Coronary artery (tissue), 2 donors: ENCODE data around the gene ITPKC.

ENCODE experiments used
- DNase-seq: peaks from one replicate; pipeline ENCODE4 v3.0.0-alpha.2; 2017; ENCODE audit warnings: low spot score
- H3K27ac ChIP-seq, 2 donors: fragments of 200-600 bp; sonication (generic); one replicate each; pipeline ENCODE4 v1.5.1; 2016 to 2019
- H3K4me3 ChIP-seq: fragments of 200-600 bp; sonication (generic); 2 replicates; pipeline ENCODE4 v1.5.1; 2016; ENCODE audit warnings: mild to moderate bottlenecking, moderate library complexity
- TF ChIP-seq, protein P1 (sequence below): fragments of 200-600 bp; sonication (generic); IDR thresholded peaks from one replicate; pipeline ENCODE4 v1.5.1; 2019; ENCODE audit warnings: antibody characterized with exemption

The ITPKC gene

DNA sequence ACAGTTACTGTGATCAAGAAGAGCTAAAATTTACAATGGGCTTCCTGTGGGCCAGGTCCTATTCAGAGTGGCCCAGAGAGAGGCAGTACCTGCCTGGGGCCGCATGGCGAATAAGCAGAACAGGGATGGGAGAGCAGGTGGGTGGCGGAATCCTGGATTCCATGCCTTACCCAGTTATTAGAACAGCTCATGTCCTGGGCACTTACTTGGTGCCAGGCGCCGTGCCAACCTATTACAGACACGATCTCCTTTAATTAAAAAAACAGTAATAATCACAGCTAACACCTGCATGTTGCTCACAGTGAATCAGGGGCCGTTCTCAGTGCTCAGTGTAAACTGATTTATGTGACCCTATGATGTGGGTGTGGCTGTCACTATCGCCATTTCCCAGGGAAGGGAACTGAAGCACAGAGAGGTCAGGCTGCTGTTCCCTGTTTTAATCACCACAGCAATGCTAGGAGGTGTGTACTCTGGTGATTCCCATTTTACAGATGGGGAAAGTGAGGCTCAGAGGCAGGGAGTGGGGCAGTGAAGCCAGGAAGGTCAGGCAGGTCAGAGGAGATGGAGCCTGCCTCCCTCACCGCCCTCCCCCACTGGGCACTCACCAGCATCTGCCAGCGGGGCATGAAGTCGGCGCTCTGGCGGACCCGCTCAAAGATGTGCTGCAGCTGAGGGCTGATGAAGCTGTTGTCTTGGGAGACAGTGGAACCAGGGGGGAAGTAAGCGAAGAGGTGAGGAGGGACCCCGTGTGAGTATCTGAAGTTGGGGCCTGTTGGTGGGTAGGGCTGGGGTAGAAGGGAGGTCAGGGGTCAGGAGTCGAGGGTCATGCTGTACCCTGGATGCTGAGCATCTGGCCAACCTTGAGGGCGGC, 12.2 kb upstream of the ITPKC start:
- TF ChIP-seq, protein P1, sequence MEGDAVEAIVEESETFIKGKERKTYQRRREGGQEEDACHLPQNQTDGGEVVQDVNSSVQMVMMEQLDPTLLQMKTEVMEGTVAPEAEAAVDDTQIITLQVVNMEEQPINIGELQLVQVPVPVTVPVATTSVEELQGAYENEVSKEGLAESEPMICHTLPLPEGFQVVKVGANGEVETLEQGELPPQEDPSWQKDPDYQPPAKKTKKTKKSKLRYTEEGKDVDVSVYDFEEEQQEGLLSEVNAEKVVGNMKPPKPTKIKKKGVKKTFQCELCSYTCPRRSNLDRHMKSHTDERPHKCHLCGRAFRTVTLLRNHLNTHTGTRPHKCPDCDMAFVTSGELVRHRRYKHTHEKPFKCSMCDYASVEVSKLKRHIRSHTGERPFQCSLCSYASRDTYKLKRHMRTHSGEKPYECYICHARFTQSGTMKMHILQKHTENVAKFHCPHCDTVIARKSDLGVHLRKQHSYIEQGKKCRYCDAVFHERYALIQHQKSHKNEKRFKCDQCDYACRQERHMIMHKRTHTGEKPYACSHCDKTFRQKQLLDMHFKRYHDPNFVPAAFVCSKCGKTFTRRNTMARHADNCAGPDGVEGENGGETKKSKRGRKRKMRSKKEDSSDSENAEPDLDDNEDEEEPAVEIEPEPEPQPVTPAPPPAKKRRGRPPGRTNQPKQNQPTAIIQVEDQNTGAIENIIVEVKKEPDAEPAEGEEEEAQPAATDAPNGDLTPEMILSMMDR = no peak
- no peak overlapping the region for H3K27ac ChIP-seq
- no peak overlapping the region for H3K4me3 ChIP-seq
- no peak for DNase-seq

GRCh38 chr19:40705362-40705651, 11.6 kb upstream of the ITPKC start:
- no peak for DNase-seq
- no peak overlapping the region for H3K27ac ChIP-seq
- TF ChIP-seq, protein P1 = no peak
- no peak overlapping the region for H3K4me3 ChIP-seq

DNA sequence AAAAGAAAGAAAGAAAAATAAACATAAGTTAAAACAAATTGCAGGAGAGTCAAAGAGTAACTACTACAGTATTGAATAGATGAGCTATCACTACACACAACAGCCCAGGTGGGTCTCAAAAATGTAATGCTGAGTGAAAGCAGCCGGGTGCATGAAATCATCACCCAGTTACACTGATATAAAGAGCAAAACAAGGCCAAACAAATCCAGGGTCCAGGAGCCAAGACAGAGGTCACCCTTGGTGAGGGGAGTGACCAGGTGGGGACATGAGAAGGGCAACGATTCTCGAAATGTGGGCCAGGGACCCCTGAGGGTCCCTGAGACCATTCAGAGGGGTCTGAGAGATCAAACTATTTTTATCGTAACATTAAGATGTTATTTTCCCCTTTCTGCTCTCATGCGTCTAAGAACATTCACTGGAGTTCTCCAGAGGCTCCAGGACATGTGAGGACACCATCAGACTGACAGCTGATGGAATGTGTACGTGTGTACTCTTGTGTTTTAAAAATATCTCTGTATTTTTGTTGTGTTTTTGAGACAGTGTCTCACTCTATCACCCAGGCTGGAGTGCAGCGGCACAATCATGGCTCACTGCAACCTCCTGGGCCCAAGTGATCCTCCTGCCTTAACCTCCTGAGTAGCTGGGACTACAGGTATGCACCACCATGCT, 10.8 kb upstream of the ITPKC start:
- Histone ChIP-seq H3K4me3 (no peak overlapping the region), H3K27ac (no peak overlapping the region)
- TF ChIP-seq, protein P1 = no peak
- no peak for DNase-seq

DNA sequence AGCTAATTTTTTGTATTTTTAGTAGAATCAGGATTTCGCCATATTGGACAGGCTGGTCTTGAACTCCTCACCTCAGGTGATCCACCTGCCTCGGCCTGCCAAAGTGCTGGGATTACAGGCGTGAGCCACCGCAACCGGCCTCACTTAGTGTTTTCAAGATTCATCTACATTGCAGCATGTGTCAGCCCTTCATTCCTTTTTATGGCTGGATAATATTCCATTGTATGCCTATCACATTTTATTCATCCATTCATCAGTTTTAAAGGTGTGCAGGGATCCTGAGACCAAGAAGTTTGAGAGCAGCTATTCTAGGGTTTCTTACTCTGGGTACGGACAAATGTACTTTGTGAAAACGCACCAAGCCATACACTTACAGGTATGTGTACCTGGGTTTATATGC, 9.3 kb upstream of the ITPKC start:
- DNase-seq = no peak
- TF ChIP-seq, protein P1 = no peak
- Histone ChIP-seq H3K4me3 (no peak overlapping the region), H3K27ac (no peak overlapping the region)

- no peak for DNase-seq
- TF ChIP-seq, protein P1 = no peak
- Histone ChIP-seq H3K27ac (no peak overlapping the region), H3K4me3 (no peak overlapping the region)
Measured at GRCh38 chr19:40709817-40710216, 7.1 kb upstream of the ITPKC start.

GRCh38 chr19:40713939-40714338, 3.0 kb upstream of the ITPKC start:
- H3K4me3 ChIP-seq = peak overlapping the region; percentile 94
- H3K27ac ChIP-seq = peak overlapping the region; percentile 94 to 98
- DNase-seq = no peak

More at GRCh38 chr19:40713939-40714338, 3.0 kb upstream of the ITPKC start:
- TF ChIP-seq, protein P1 = no peak
